ENCODE data around the gene GNB5. TPM values are rescaled to one million over a fixed set of nuclear protein-coding genes. Genes with fewer than 3 reads are reported as not detected.

The GNB5 gene
- total RNA-seq, 1 experiment from 2014 or later = 48.8 TPM

DNA sequence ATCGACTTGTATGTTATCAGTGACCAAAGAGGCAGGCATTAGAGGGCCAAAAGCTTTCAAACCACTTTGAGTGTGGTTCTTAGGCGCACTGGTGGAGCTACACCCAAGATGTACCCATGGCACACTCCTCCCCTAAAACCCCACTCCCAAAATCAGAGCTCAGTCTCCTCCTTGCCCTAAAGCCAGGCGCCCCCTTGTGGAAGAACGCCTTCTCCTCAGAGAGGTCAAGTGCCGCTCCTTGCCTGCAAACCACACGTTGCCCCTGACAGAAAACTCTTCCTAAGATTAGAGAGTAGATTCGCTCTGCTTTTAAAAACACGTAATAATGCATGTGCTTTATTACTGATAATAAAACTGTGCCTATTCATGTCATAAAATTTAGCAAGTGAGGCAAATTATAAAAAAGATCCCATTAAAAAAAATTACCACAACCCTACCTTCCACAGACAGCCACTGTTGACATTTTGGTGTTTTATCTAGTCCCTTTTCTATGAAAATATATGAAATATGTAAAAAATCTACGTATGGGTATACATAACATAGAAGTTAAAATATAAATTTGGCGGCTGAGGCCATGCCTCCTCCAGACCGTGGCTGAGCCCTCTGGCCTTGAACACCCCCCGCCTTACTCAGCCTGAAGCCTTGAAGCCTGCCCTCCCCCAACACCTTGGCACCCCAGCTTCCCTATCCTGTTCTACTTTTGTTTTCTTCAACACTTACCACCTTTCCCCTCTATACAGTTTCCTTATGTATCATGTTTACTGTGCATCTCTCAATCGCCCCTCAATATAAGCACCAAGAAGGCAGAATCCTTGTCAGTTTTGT, 112.1 kb downstream of the GNB5 start:
- DNase-seq = peak; percentile 87
- Mint-ChIP-seq H3K9me3 (ENCODE audit: low read depth, unreplicated experiment) (no peaks in the 10 kb centered on the region), H3K4me1 (ENCODE audit: low read depth, unreplicated experiment) (peaks cover 7% of the 10 kb centered on the region), H3K36me3 (ENCODE audit: insufficient read depth, unreplicated experiment) (no peaks in the 10 kb centered on the region), H3K27ac (ENCODE audit: unreplicated experiment) (no peak overlapping the region), H3K27me3 (ENCODE audit: unreplicated experiment) (no peaks in the 10 kb centered on the region), H3K4me3 (ENCODE audit: low read depth, unreplicated experiment) (no peak overlapping the region)
- intact Hi-C loops (cut with micrococcal nuclease; ENCODE audit: unreplicated experiment) = loop anchor here (1.0 kb wide), 1 partner anchor 97 kb away; no protein-coding TSS in a partner anchor
- peak; percentile 78 for TF ChIP-seq CTCF (IDR thresholded peaks at IDR 0.05; ENCODE audit: unreplicated experiment)
- BruUV-seq (replicated peaks) = no TSS peak
- CTCF ChIA-PET = interaction anchor here (0.5 to 2.0 kb wide), 10 partner anchors 10 to 1693 kb away, joined by 3 to 10 read pairs (median 4); partner anchors contain the start of genes BCL2L10 and LEO1

DNA sequence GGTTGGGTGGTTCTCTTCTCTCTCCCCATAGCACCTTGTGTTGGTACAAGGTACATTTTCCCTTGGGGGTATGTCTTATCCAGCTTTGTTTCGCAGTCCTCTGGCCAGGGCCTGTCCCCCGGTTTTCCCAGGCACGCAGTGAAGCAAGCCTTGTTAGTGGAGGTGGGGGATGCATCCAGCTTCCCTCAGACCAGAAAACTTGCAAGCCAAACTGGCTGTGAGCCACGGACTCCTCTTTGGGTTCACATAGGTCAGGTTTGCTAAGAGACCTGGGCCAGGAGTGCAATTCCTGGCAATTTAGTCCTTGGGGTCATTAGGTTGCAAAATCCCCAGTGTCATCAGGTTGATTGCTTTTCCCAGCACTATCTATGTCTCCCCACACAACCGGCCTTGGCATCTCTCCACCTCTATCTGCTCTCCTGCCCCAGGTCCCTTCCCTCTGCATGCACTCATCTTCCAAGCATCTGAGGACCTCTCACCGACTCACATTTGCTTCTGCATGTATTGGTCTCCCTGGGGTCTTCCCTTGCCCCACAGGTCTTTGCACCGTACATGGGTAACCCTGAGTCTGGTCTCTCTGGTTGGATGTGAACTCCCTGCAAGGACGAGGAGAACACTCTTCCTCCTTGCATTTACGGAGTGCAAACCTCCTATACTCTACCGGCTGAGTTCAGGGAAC, 112.9 kb downstream of the GNB5 start:
- intact Hi-C loops (cut with micrococcal nuclease; ENCODE audit: unreplicated experiment) = no loop called here
- DNase-seq = no peak
- Mint-ChIP-seq H3K27ac (ENCODE audit: unreplicated experiment) (no peak overlapping the region), H3K4me1 (ENCODE audit: low read depth, unreplicated experiment) (peaks cover 7% of the 10 kb centered on the region), H3K27me3 (ENCODE audit: unreplicated experiment) (no peaks in the 10 kb centered on the region), H3K36me3 (ENCODE audit: insufficient read depth, unreplicated experiment) (no peaks in the 10 kb centered on the region), H3K9me3 (ENCODE audit: low read depth, unreplicated experiment) (no peaks in the 10 kb centered on the region), H3K4me3 (ENCODE audit: low read depth, unreplicated experiment) (no peak overlapping the region)
- BruUV-seq (replicated peaks) = no TSS peak
- TF ChIP-seq CTCF (IDR thresholded peaks at IDR 0.05; ENCODE audit: unreplicated experiment) = no peak
- CTCF ChIA-PET = interaction anchor here (0.6 to 2.0 kb wide), 7 partner anchors 9 to 161 kb away, joined by 3 to 10 read pairs (median 5); partner anchors contain the start of genes BCL2L10 and LEO1

DNA sequence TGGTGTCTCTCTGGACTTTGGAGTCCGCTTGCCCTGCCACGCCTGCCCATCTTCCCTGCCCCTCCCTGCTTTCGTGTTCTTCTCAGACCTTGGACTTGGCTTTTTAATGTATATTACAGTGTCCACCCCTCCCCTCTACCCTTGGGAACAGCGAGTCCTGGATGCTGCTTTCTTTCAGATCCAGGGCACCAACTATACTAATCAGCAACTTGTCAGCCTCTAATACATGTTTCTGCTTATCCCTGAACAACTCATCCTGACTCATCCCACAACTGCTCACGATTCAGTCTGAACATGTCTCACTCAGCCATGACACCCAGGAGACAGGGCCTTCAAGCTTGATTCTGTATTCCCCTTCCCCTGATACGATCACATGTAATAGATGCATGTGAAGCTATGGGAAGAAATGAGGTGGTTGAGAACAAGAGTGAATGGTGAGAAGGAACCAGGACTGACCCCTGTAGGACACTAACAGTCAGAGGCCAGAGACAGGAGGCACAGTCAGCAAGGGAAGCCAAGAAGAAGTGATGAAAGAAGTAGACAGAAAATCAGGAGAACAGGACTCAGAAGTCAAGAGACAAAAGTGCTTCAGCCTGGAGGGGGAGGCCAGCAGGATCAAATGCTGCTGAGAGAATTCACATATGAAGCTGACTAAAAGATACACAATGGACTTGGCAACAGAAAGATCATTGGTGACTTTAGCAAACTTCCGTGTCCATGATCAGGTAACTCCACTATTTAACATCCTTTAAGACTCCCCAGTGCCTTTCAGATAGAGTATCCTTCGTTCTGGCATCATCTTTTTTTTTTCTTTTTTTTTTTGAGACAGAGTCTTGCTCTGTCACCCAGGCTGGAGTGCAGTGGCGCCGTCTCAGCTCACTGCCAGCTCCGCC, 114.1 kb downstream of the GNB5 start:
- intact Hi-C loops (cut with micrococcal nuclease; ENCODE audit: unreplicated experiment) = no loop called here
- no peak for DNase-seq
- BruUV-seq (replicated peaks) = no TSS peak
- H3K4me3 Mint-ChIP-seq (ENCODE audit: low read depth, unreplicated experiment) = no peak overlapping the region
- no peak overlapping the region for H3K27ac Mint-ChIP-seq (ENCODE audit: unreplicated experiment)
- CTCF ChIA-PET = interaction anchor here (2.0 kb wide), 1 partner anchor 35 kb away, joined by 6 read pairs; the partner anchor contains the start of gene BCL2L10
- no peak for TF ChIP-seq CTCF (IDR thresholded peaks at IDR 0.05; ENCODE audit: unreplicated experiment)
- H3K9me3 Mint-ChIP-seq (ENCODE audit: low read depth, unreplicated experiment) = no peaks in the 10 kb centered on the region
- H3K4me1 Mint-ChIP-seq (ENCODE audit: low read depth, unreplicated experiment) = peaks cover 7% of the 10 kb centered on the region
- H3K36me3 Mint-ChIP-seq (ENCODE audit: insufficient read depth, unreplicated experiment) = no peaks in the 10 kb centered on the region
- no peaks in the 10 kb centered on the region for H3K27me3 Mint-ChIP-seq (ENCODE audit: unreplicated experiment)

- H3K36me3 Mint-ChIP-seq (ENCODE audit: insufficient read depth, unreplicated experiment) = peaks cover 18% of the 10 kb centered on the region
- intact Hi-C loops (cut with micrococcal nuclease; ENCODE audit: unreplicated experiment) = no loop called here
- peak; percentile 66 for DNase-seq
- BruUV-seq (replicated peaks) = no TSS peak
- no peaks in the 10 kb centered on the region for H3K27me3 Mint-ChIP-seq (ENCODE audit: unreplicated experiment)
- no peaks in the 10 kb centered on the region for H3K9me3 Mint-ChIP-seq (ENCODE audit: low read depth, unreplicated experiment)
- TF ChIP-seq CTCF (IDR thresholded peaks at IDR 0.05; ENCODE audit: unreplicated experiment) = no peak
- peaks cover 25% of the 10 kb centered on the region for H3K4me1 Mint-ChIP-seq (ENCODE audit: low read depth, unreplicated experiment)
- H3K4me3 Mint-ChIP-seq (ENCODE audit: low read depth, unreplicated experiment) = no peak overlapping the region
- no peak overlapping the region for H3K27ac Mint-ChIP-seq (ENCODE audit: unreplicated experiment)
- CTCF ChIA-PET = interaction anchor here (0.6 to 1.6 kb wide), 5 partner anchors 9 to 137 kb away, joined by 3 to 6 read pairs (median 4); no protein-coding TSS in a partner anchor
Measured at GRCh38 chr15:52071570-52071969, 119.6 kb downstream of the GNB5 start.

Data from Calu3 (cell line).